Motor neuron (in vitro differentiated cells): ENCODE measurements around the gene DPYSL4. TPM values are rescaled to one million over a fixed set of nuclear protein-coding genes. Genes with fewer than 3 reads are reported as not detected.

ENCODE experiments used
- ATAC-seq, 8 experiments: fragments of 200-7000 bp; cut with Tn5 transposase; replicated peaks in 6 of 8; 2 replicates each; pipeline ENCODE4 v1.8.0; 2021; ENCODE audit warnings: mild to moderate bottlenecking in 8 of 8, moderate library complexity in 8 of 8
- H3K27ac ChIP-seq, 2 donors: fragments of 250-450 bp; sonication (Bioruptor Pico); 2 replicates each; pipeline ENCODE4 v1.9.0; 2021; ENCODE audit warnings: antibody characterized with exemption in 2 of 2, mild to moderate bottlenecking in 2 of 2, moderate library complexity in 1 of 2
- H3K4me1 ChIP-seq, 2 donors: fragments of 250-450 bp; sonication (Bioruptor Pico); replicated peaks in 1 of 2; 2 replicates each; pipeline ENCODE4 v1.6.1; 2021; ENCODE audit warnings: antibody characterized with exemption in 2 of 2, mild to moderate bottlenecking in 2 of 2, moderate library complexity in 1 of 2
- H3K4me3 ChIP-seq, 5 donors: fragments of 250-450 bp; sonication (Bioruptor Pico); 2 replicates each; pipeline ENCODE4 v1.9.0; 2021; ENCODE audit warnings: antibody characterized with exemption in 5 of 5, mild to moderate bottlenecking in 5 of 5, moderate library complexity in 4 of 5
- whole genome bisulfite sequencing, 10 experiments: fragments of 450-650 bp; shearing (Covaris generic); methylation state at CpG; one replicate each; pipeline ENCODE4 v1.0.0; 2022; 5-methylcytosine and 5-hydroxymethylcytosine counted together
- in situ Hi-C, 9 experiments: fragments of 400-800 bp; cut with MboI; loops; one replicate each; pipeline ENCODE4 v1.15.0; 2021; ENCODE audit warnings: low sequenced_read_pairs in 9 of 9, low pct_unique_long_range_greater_than_20kb in 2 of 9; ENCODE audit not compliant: unreplicated experiment in 9 of 9
- total RNA-seq, 8 experiments: library from RNA; unstranded; fragments of 300-600 nt; gene quantifications; 2 replicates each; pipeline versions ENCODE4 v1.2.3 to v1.2.4, GENCODE V29; 2022

The DPYSL4 gene
- total RNA-seq, 8 experiments from 2014 or later = 0.56 to 181 (median 50.9) TPM

GRCh38 chr10:132180736-132181135 lies 6.0 kb upstream of the DPYSL4 start:
- Histone ChIP-seq H3K27ac (no peak overlapping the region), H3K4me1 (peaks cover 28 to 37% of the 10 kb centered on the region in 2 donors), H3K4me3 (no peak overlapping the region)
- in situ Hi-C loops = no loop called here
- no peak for ATAC-seq
- WGBS, 10 experiments = 37 to 100% (median 90%) methylated on average over 1 to 2 of the region's 14 CpGs; no CpG with 5 or more reads in 4 of the 10 experiments

GRCh38 chr10:132181691-132182425 lies 4.9 kb upstream of the DPYSL4 start:
- in situ Hi-C loops = no loop called here
- Histone ChIP-seq H3K4me3 (no peak overlapping the region), H3K27ac (no peak overlapping the region), H3K4me1 (peaks cover 17 to 26% of the 10 kb centered on the region in 2 donors)
- ATAC-seq = no peak
- 4 to 100% (median 47%) methylated on average over 1 to 12 of the region's 25 CpGs; no CpG with 5 or more reads in 4 of the 10 experiments for WGBS, 10 experiments

GRCh38 chr10:132182591-132182990 lies 4.2 kb upstream of the DPYSL4 start:
- H3K27ac ChIP-seq = no peak overlapping the region
- in situ Hi-C loops = no loop called here

GRCh38 chr10:132183046-132183445 lies 3.7 kb upstream of the DPYSL4 start:
- no peak for ATAC-seq
- no peak overlapping the region for H3K27ac ChIP-seq
- WGBS, 10 experiments = 36 to 92% (median 56%) methylated on average over 2 to 6 of the region's 8 CpGs; no CpG with 5 or more reads in 3 of the 10 experiments
- in situ Hi-C loops = no loop called here
- no peak overlapping the region for H3K4me3 ChIP-seq
- peaks cover 15 to 18% of the 10 kb centered on the region in 2 donors for H3K4me1 ChIP-seq

More at GRCh38 chr10:132182591-132182990, 4.2 kb upstream of the DPYSL4 start:
- H3K4me1 ChIP-seq = peaks cover 13 to 20% of the 10 kb centered on the region in 2 donors
- ATAC-seq = no peak
- no peak overlapping the region for H3K4me3 ChIP-seq
- WGBS, 10 experiments = 43 to 100% (median 80%) methylated on average over 1 to 7 of the region's 7 CpGs; no CpG with 5 or more reads in 4 of the 10 experiments

GRCh38 chr10:132184816-132185593 lies 1.7 kb upstream of the DPYSL4 start:
- Histone ChIP-seq H3K27ac (no peak overlapping the region), H3K4me1 (peaks cover 18 to 30% of the 10 kb centered on the region in 2 donors), H3K4me3 (peak overlapping the region; percentile 66 to 94 (median 86))
- in situ Hi-C loops = no loop called here
- ATAC-seq = no peak
- 50 to 82% (median 67%) methylated on average over 3 to 21 of the region's 35 CpGs; no CpG with 5 or more reads in 3 of the 10 experiments for WGBS, 10 experiments

GRCh38 chr10:132185601-132186487 lies 904 bp upstream of the DPYSL4 start:
- H3K4me3 ChIP-seq = peak overlapping the region; percentile 66 to 94 (median 86)
- ATAC-seq = peak; percentile 34 to 70 (median 56)
- H3K27ac ChIP-seq = peak overlapping the region; percentile 76 to 77
- in situ Hi-C loops = no loop called here
- peaks cover 17 to 29% of the 10 kb centered on the region in 2 donors for H3K4me1 ChIP-seq
- WGBS, 10 experiments = 0 to 11% (median 10%) methylated on average over 3 to 24 of the region's 99 CpGs; no CpG with 5 or more reads in 6 of the 10 experiments

- ATAC-seq = peak in 6 of 8 experiments; percentile 23 to 46 (median 30)
Observed at GRCh38 chr10:132187430-132188138, 836 bp downstream of the DPYSL4 start.

GRCh38 chr10:132188331-132188730 lies 1.6 kb downstream of the DPYSL4 start:
- peak in 1 of 8 experiments; percentile 4 for ATAC-seq
- H3K4me3 ChIP-seq = peak overlapping the region; percentile 66 to 94 (median 86)
- WGBS, 10 experiments = 19 to 100% (median 71%) methylated on average over 1 to 6 of the region's 13 CpGs; no CpG with 5 or more reads in 4 of the 10 experiments
- in situ Hi-C loops = no loop called here
- H3K27ac ChIP-seq = no peak overlapping the region
- H3K4me1 ChIP-seq = peaks cover 17 to 18% of the 10 kb centered on the region in 2 donors

More at GRCh38 chr10:132187430-132188138, 836 bp downstream of the DPYSL4 start:
- Histone ChIP-seq H3K4me1 (peaks cover 17 to 18% of the 10 kb centered on the region in 2 donors), H3K27ac (peak overlapping the region; percentile 47 to 70), H3K4me3 (peak overlapping the region; percentile 66 to 94 (median 86))
- in situ Hi-C loops = no loop called here
- WGBS, 10 experiments = 0% methylated on average over 1 of the region's 58 CpGs; no CpG with 5 or more reads in 9 of the 10 experiments

- peaks cover 17 to 18% of the 10 kb centered on the region in 2 donors for H3K4me1 ChIP-seq
- ATAC-seq = no peak
- H3K4me3 ChIP-seq = peak overlapping the region in 2 of 5 donors; percentile 66 to 86
- no peak overlapping the region for H3K27ac ChIP-seq
- in situ Hi-C loops = no loop called here
- WGBS, 10 experiments = 58 to 96% (median 73%) methylated on average over 1 to 16 of the region's 16 CpGs; no CpG with 5 or more reads in 5 of the 10 experiments
Observed at GRCh38 chr10:132189016-132189415, 2.3 kb downstream of the DPYSL4 start.

GRCh38 chr10:132189810-132190422 lies 3.2 kb downstream of the DPYSL4 start:
- WGBS, 10 experiments = 68 to 100% (median 91%) methylated on average over 2 to 12 of the region's 17 CpGs; no CpG with 5 or more reads in 3 of the 10 experiments
- Histone ChIP-seq H3K4me3 (no peak overlapping the region), H3K27ac (no peak overlapping the region), H3K4me1 (peaks cover 17 to 18% of the 10 kb centered on the region in 2 donors)
- in situ Hi-C loops = no loop called here
- ATAC-seq = no peak

GRCh38 chr10:132192076-132192975 lies 5.6 kb downstream of the DPYSL4 start:
- Histone ChIP-seq H3K27ac (no peak overlapping the region), H3K4me1 (peaks cover 14% of the 10 kb centered on the region in 2 donors), H3K4me3 (no peak overlapping the region)
- WGBS, 10 experiments = 67 to 100% (median 97%) methylated on average over 1 to 6 of the region's 28 CpGs; no CpG with 5 or more reads in 4 of the 10 experiments
- ATAC-seq = no peak
- in situ Hi-C loops = no loop called here
